ENCODE results near the gene PTRH2.
A peak's percentile ranks its signal among the peaks of the same experiment; 100 is the strongest.

Gene PTRH2

GRCh38 chr17:59696682-59697277 lies 10.4 kb downstream of the PTRH2 start:
- no peak for TF ChIP-seq CTCF (IDR thresholded peaks at IDR 0.05; ENCODE audit: control extremely low read depth, extremely low read depth, low read depth, missing control alignments)
- POLR2A ChIA-PET: no interaction called here
- CTCF ChIA-PET: interaction anchor here (1.0 kb wide), 1 partner anchor 29 kb away, joined by 3 read pairs; no protein-coding TSS in a partner anchor
- DNase-seq (ENCODE audit: extremely low spot score): peak; percentile 29

DNA sequence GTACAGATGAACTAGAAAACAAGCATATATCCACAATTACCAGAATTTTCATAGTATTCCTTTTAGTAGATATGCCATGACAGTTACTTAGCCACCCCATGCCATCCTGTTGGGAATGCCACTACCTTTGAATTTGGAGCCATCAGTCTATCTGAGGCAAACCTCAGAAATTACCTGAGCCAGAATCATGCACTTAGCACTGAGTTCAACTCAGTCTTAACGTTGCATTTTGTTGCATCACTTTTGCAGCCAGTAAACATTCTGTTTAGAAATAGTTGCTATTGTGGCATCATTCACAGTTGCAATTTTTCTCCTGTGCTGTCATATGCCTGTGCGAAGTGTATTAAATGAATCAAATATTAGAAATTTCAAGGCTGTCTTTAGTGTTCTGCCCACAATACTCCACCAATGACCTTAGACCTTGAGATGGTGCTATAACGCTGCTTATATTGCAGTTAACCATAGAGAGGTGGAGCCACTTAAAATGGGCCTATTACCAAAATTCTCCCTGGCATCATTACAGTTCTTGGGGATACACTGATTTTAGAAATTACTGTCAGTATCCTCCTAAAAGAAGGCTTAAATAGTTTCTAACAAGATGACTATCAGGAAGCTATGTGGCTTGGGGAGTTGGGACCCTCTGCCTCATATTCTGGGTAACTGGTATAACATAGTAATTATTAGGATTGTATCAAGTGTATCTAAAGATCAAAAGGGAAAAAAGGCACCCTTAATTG lies 11.1 kb downstream of the PTRH2 start:
- POLR2A ChIA-PET: no interaction called here
- no peak for DNase-seq (ENCODE audit: extremely low spot score)
- CTCF ChIA-PET: interaction anchor here (1.0 kb wide), 1 partner anchor 28 kb away, joined by 3 read pairs; no protein-coding TSS in a partner anchor
- TF ChIP-seq CTCF (IDR thresholded peaks at IDR 0.05; ENCODE audit: control extremely low read depth, extremely low read depth, low read depth, missing control alignments): no peak

- ChIA-PET CTCF (no interaction called here), POLR2A (no interaction called here)
- no peak for TF ChIP-seq CTCF (IDR thresholded peaks at IDR 0.05; ENCODE audit: control extremely low read depth, extremely low read depth, low read depth, missing control alignments)
- DNase-seq (ENCODE audit: extremely low spot score): no peak
These were observed 12.9 kb downstream of the PTRH2 start for GRCh38 chr17:59694344-59694743.

- no peak for DNase-seq (ENCODE audit: extremely low spot score)
- ChIA-PET CTCF (no interaction called here), POLR2A (no interaction called here)
- no peak for TF ChIP-seq CTCF (IDR thresholded peaks at IDR 0.05; ENCODE audit: control extremely low read depth, extremely low read depth, low read depth, missing control alignments)
These were observed 13.6 kb downstream of the PTRH2 start for GRCh38 chr17:59693582-59693981.

DNA sequence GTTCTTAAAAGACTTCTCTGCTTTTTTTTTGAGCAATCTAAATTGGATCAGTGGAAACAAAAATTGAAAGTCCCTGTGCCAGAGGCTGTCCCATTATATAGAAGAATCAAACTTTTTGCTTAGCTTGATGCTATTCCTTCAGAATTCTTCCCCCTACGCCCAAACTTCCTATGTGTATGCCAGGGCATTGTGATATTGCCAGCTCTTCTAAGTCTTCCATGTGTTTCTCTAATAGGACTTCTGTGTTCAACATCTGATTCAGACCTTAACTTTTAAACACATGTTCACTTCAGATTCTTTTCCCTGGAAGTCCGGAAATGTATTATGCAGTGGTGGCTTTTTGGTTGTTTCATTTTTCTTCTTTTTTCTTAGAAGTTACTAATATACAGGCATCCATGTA lies 18.7 kb downstream of the PTRH2 start:
- DNase-seq (ENCODE audit: extremely low spot score): no peak
- CTCF ChIA-PET: no interaction called here
- POLR2A ChIA-PET: no interaction called here
- TF ChIP-seq CTCF (IDR thresholded peaks at IDR 0.05; ENCODE audit: control extremely low read depth, extremely low read depth, low read depth, missing control alignments): no peak

DNA sequence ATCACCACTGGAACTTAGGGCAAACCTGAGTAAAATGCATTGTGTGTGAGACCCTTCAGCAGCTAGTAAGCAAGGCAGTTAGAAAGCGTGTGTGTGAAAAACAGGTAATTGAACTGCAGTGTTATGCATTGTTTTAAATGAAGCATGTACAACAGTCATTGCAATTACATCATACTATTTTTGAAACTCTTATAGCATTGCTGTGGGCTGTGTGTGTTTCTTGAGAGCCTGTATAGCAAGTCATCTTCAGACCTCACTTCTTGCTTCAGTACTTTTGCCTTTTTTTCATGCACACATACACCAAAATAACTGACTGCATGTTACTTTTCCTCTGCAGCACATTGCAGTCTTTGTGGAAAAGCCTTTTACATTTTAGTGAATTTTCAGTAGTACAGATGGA lies 19.2 kb downstream of the PTRH2 start:
- DNase-seq (ENCODE audit: extremely low spot score): no peak
- TF ChIP-seq CTCF (IDR thresholded peaks at IDR 0.05; ENCODE audit: control extremely low read depth, extremely low read depth, low read depth, missing control alignments): no peak
- CTCF ChIA-PET: no interaction called here
- POLR2A ChIA-PET: no interaction called here
